Measurements from ENCODE around the gene B4GALT3.

Gene B4GALT3

DNA sequence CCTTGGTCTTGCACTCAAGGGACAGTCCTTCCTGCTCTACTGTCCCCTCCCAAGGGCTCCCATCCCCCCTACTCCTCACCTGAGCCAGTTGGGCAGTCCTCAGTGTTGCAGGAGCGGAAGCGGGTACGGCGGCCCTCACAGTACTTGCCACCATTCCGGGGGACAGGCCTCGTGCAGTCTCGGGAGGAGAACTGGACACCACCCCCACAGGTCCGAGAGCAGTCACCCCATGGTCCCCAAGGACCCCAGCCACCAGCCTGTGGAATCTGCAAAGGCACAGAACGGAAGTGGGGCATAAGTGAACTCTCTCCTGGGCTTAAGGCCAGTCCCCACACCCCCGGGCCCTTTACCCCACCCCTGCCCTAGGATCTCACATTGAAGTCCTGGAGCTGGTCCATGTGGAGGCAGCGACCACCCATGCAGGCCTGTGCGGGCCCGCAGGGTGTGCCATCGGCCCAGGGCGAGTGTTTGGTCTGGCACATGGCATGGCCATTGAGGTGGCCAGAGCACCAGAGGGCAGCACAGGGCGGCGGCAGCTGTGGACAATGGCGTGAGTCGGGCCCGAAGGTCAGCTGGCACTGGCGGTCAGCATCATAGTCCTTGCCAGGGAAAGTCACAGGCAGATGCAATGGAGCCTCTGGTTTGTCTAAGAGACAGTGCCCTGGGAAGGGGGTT, 16.4 kb upstream of the B4GALT3 start:
- no peak overlapping the region for H3K23ac ChIP-seq (ENCODE audit: low read length)
- no peak overlapping the region for H3K27ac ChIP-seq (ENCODE audit: low read depth, low read length)
- no peak overlapping the region for H4K12ac ChIP-seq (ENCODE audit: low read depth, low read length)
- peaks cover 11 to 12% of the 10 kb centered on the region in 2 experiments for H3K4me1 ChIP-seq (ENCODE audit: control insufficient read depth in 1 of 2, insufficient read depth in 2 of 2, low read length in 2 of 2)
- H3K4me3 ChIP-seq (ENCODE audit: low read depth, low read length): no peak overlapping the region
- no peak overlapping the region for H3K18ac ChIP-seq (ENCODE audit: low read length)
- H4K91ac ChIP-seq (ENCODE audit: low read depth, low read length): no peak overlapping the region
- H3K9ac ChIP-seq (ENCODE audit: low read length): no peak overlapping the region
- peaks cover 2% of the 10 kb centered on the region for H3K79me1 ChIP-seq (ENCODE audit: low read length)
- no peaks in the 10 kb centered on the region for H3K27me3 ChIP-seq (ENCODE audit: insufficient read depth, low read length)
- no peak overlapping the region for H2AFZ ChIP-seq (ENCODE audit: insufficient read depth, low read length, poor library complexity)
- no peak overlapping the region for H2BK12ac ChIP-seq (ENCODE audit: low read length)
- no peaks in the 10 kb centered on the region for H3K9me3 ChIP-seq (ENCODE audit: insufficient read depth, low read depth, low read length)
- WGBS (ENCODE audit: extremely low coverage, insufficient coverage, insufficient read length): no CpG with 5 or more reads among the region's 21 CpGs
- H2BK5ac ChIP-seq (ENCODE audit: low read depth, low read length, poor library complexity): no peak overlapping the region
- DNase-seq: no peak
- no peak overlapping the region for H3K14ac ChIP-seq (ENCODE audit: low read length)
- H3K4ac ChIP-seq (ENCODE audit: low read depth, low read length): no peak overlapping the region
- no peak overlapping the region for H4K8ac ChIP-seq (ENCODE audit: low read depth, low read length)
- no peak overlapping the region for H3K4me2 ChIP-seq (ENCODE audit: low read length)
- peaks cover 2% of the 10 kb centered on the region for H3K79me2 ChIP-seq (ENCODE audit: control insufficient read depth, insufficient read depth, low read length, poor library complexity)
- H3K36me3 ChIP-seq (ENCODE audit: control insufficient read depth in 1 of 2, insufficient read depth in 2 of 2, low read length in 2 of 2): no peaks in the 10 kb centered on the region
- H2BK120ac ChIP-seq (ENCODE audit: insufficient read depth, low read length, poor library complexity): no peak overlapping the region
- no peak overlapping the region for H2AK5ac ChIP-seq (ENCODE audit: low read length)

DNA sequence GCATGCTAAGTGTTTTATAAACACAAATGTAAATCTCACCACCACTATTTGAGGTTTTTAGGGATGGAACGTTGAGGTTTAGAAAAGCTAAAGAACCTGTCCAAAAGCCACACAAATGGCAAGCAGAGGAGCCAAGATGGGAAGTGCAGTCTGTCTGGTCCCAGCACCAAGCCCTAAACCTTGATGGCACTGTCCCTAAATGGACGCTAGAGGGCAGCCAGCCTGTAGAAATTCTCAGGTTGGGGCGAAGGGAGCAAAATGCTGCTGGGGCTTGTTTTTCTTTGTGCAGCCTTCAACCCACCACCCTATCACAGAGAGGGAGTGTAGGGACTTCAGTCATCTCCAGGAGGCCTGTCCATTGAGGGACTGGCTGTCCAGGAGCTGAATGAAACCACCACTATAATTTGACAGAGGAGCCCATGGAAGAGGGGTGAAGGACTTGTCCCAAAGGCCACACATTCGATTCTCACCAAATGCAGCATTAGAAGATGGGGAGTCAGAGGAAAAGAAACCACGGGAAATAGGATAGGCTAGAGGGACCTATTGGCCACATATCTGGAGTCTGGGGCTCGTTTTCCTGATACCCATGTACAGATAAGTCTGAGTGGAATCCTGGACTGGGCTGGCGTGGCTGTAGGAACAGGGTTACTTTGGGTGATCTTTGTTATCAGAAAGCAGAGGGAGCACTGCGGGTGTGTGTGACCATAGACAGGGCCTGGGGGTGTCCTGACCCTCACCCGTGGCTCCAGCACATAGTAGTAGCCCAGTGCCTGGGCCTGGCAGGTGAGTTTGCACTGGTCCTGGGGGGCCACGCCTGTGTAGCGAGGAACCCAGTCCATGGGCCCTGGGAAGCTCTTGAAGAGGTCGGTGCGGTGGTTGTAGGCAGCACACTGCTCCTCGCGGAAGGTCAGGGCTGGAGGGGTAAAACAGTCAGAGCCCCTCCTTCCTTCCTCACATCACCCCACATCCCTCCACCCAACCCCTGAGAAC, 15.5 kb upstream of the B4GALT3 start:
- Histone ChIP-seq H2AK5ac (ENCODE audit: low read length) (no peak overlapping the region), H2BK12ac (ENCODE audit: low read length) (no peak overlapping the region), H3K9ac (ENCODE audit: low read length) (no peak overlapping the region), H4K12ac (ENCODE audit: low read depth, low read length) (no peak overlapping the region), H3K4ac (ENCODE audit: low read depth, low read length) (no peak overlapping the region), H2BK5ac (ENCODE audit: low read depth, low read length, poor library complexity) (no peak overlapping the region), H2AFZ (ENCODE audit: insufficient read depth, low read length, poor library complexity) (no peak overlapping the region), H3K9me3 (ENCODE audit: insufficient read depth, low read depth, low read length) (no peaks in the 10 kb centered on the region), H3K79me1 (ENCODE audit: low read length) (no peaks in the 10 kb centered on the region), H3K4me1 (ENCODE audit: control insufficient read depth in 1 of 2, insufficient read depth in 2 of 2, low read length in 2 of 2) (peaks cover 4% of the 10 kb centered on the region in 2 experiments), H3K23ac (ENCODE audit: low read length) (no peak overlapping the region), H3K79me2 (ENCODE audit: control insufficient read depth, insufficient read depth, low read length, poor library complexity) (no peaks in the 10 kb centered on the region), H3K36me3 (ENCODE audit: control insufficient read depth in 1 of 2, insufficient read depth in 2 of 2, low read length in 2 of 2) (no peaks in the 10 kb centered on the region), H2BK120ac (ENCODE audit: insufficient read depth, low read length, poor library complexity) (no peak overlapping the region), H3K4me3 (ENCODE audit: low read depth, low read length) (no peak overlapping the region), H3K4me2 (ENCODE audit: low read length) (no peak overlapping the region), H4K91ac (ENCODE audit: low read depth, low read length) (no peak overlapping the region), H3K14ac (ENCODE audit: low read length) (no peak overlapping the region), H3K27ac (ENCODE audit: low read depth, low read length) (no peak overlapping the region), H3K18ac (ENCODE audit: low read length) (no peak overlapping the region), H4K8ac (ENCODE audit: low read depth, low read length) (peak overlapping the region; percentile 26), H3K27me3 (ENCODE audit: insufficient read depth, low read length) (no peaks in the 10 kb centered on the region)
- peak; percentile 40 to 88 for DNase-seq
- WGBS (ENCODE audit: extremely low coverage, insufficient coverage, insufficient read length): no CpG with 5 or more reads among the region's 15 CpGs

DNA sequence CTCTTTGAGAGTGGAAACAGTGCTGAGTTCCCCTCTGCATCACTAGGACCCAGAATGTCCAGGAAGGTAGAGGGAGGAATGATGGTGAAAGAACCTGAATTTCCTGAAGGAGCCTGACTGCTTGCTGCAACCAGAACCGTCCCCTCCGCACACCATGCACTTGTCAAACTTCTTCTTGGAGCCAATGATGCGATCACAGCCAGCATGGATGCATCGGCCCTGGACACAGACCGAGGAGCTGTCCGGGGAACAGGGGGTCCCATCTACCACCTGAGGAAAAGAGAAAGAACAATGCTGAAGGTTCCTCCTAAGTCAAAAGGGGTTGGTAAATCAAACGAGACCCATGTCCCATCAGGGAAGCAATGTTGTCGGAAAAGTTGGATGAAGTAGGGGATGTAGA, 14.7 kb upstream of the B4GALT3 start:
- H2AK5ac ChIP-seq (ENCODE audit: low read length): no peak overlapping the region
- H3K79me1 ChIP-seq (ENCODE audit: low read length): no peaks in the 10 kb centered on the region
- H3K36me3 ChIP-seq (ENCODE audit: control insufficient read depth in 1 of 2, insufficient read depth in 2 of 2, low read length in 2 of 2): no peaks in the 10 kb centered on the region
- H3K23ac ChIP-seq (ENCODE audit: low read length): no peak overlapping the region
- DNase-seq: peak in 1 of 2 donors; percentile 25
- H3K27ac ChIP-seq (ENCODE audit: low read depth, low read length): no peak overlapping the region
- H3K4me2 ChIP-seq (ENCODE audit: low read length): no peak overlapping the region
- no peak overlapping the region for H3K9ac ChIP-seq (ENCODE audit: low read length)
- H2BK12ac ChIP-seq (ENCODE audit: low read length): no peak overlapping the region
- H3K4me1 ChIP-seq (ENCODE audit: control insufficient read depth in 1 of 2, insufficient read depth in 2 of 2, low read length in 2 of 2): no peaks in the 10 kb centered on the region
- no peak overlapping the region for H2BK5ac ChIP-seq (ENCODE audit: low read depth, low read length, poor library complexity)
- no peak overlapping the region for H2BK120ac ChIP-seq (ENCODE audit: insufficient read depth, low read length, poor library complexity)
- H3K79me2 ChIP-seq (ENCODE audit: control insufficient read depth, insufficient read depth, low read length, poor library complexity): no peaks in the 10 kb centered on the region
- no peak overlapping the region for H4K91ac ChIP-seq (ENCODE audit: low read depth, low read length)
- H3K4me3 ChIP-seq (ENCODE audit: low read depth, low read length): no peak overlapping the region
- no CpG with 5 or more reads among the region's 8 CpGs for WGBS (ENCODE audit: extremely low coverage, insufficient coverage, insufficient read length)
- no peak overlapping the region for H3K18ac ChIP-seq (ENCODE audit: low read length)
- no peak overlapping the region for H3K4ac ChIP-seq (ENCODE audit: low read depth, low read length)
- H3K27me3 ChIP-seq (ENCODE audit: insufficient read depth, low read length): no peaks in the 10 kb centered on the region
- H4K8ac ChIP-seq (ENCODE audit: low read depth, low read length): no peak overlapping the region
- H2AFZ ChIP-seq (ENCODE audit: insufficient read depth, low read length, poor library complexity): no peak overlapping the region
- H3K9me3 ChIP-seq (ENCODE audit: insufficient read depth, low read depth, low read length): no peaks in the 10 kb centered on the region
- no peak overlapping the region for H4K12ac ChIP-seq (ENCODE audit: low read depth, low read length)
- H3K14ac ChIP-seq (ENCODE audit: low read length): no peak overlapping the region

DNA sequence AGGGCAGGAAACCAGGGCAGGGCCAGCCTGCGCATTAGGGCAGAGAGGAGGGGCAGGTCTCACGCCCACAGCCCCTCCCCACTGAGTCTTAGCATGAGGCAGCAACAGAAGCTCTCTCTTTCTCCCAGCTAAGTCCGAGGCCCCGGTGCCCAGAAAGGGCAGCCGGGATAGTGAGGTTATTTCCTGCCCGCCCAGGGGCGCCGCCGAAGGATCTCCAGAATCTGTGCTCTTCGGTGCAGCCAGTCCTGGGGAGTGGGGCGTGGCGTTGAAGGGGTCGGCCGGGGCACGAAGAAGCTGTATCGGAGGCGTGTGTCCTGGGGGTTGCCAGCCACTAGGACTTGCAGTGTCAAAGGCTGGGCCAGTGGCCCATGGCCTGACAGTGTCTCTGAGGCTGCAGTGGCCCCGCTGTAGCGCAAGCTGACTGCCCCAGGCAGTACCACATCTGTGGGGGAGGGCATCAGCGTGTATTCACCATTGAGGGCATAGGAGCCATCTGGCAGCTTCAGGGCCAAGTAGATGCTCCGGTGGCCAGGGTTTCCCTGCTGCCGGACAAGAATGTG, 13.7 kb upstream of the B4GALT3 start:
- H3K4ac ChIP-seq (ENCODE audit: low read depth, low read length): no peak overlapping the region
- H3K14ac ChIP-seq (ENCODE audit: low read length): no peak overlapping the region
- H3K18ac ChIP-seq (ENCODE audit: low read length): no peak overlapping the region
- no peak overlapping the region for H4K91ac ChIP-seq (ENCODE audit: low read depth, low read length)
- H2AK5ac ChIP-seq (ENCODE audit: low read length): no peak overlapping the region
- H3K27ac ChIP-seq (ENCODE audit: low read depth, low read length): no peak overlapping the region
- H2BK5ac ChIP-seq (ENCODE audit: low read depth, low read length, poor library complexity): no peak overlapping the region
- no peaks in the 10 kb centered on the region for H3K27me3 ChIP-seq (ENCODE audit: insufficient read depth, low read length)
- no peak overlapping the region for H2BK120ac ChIP-seq (ENCODE audit: insufficient read depth, low read length, poor library complexity)
- no peak overlapping the region for H3K9ac ChIP-seq (ENCODE audit: low read length)
- H2AFZ ChIP-seq (ENCODE audit: insufficient read depth, low read length, poor library complexity): no peak overlapping the region
- H3K4me1 ChIP-seq (ENCODE audit: control insufficient read depth in 1 of 2, insufficient read depth in 2 of 2, low read length in 2 of 2): no peaks in the 10 kb centered on the region
- H2BK12ac ChIP-seq (ENCODE audit: low read length): no peak overlapping the region
- H3K4me2 ChIP-seq (ENCODE audit: low read length): no peak overlapping the region
- no peaks in the 10 kb centered on the region for H3K36me3 ChIP-seq (ENCODE audit: control insufficient read depth in 1 of 2, insufficient read depth in 2 of 2, low read length in 2 of 2)
- H3K79me2 ChIP-seq (ENCODE audit: control insufficient read depth, insufficient read depth, low read length, poor library complexity): no peaks in the 10 kb centered on the region
- no peak for DNase-seq
- H3K9me3 ChIP-seq (ENCODE audit: insufficient read depth, low read depth, low read length): no peaks in the 10 kb centered on the region
- no peak overlapping the region for H3K4me3 ChIP-seq (ENCODE audit: low read depth, low read length)
- WGBS (ENCODE audit: extremely low coverage, insufficient coverage, insufficient read length): no CpG with 5 or more reads among the region's 22 CpGs
- no peak overlapping the region for H4K8ac ChIP-seq (ENCODE audit: low read depth, low read length)
- no peak overlapping the region for H3K23ac ChIP-seq (ENCODE audit: low read length)
- H4K12ac ChIP-seq (ENCODE audit: low read depth, low read length): no peak overlapping the region
- no peaks in the 10 kb centered on the region for H3K79me1 ChIP-seq (ENCODE audit: low read length)

Data from trophoblast cell (in vitro differentiated cells and primary cell).